Stomach (tissue), 9 donors: ENCODE measurements around the gene KRTCAP3. TPM values are rescaled to one million over a fixed set of nuclear protein-coding genes. Genes with fewer than 3 reads are reported as not detected.
A peak's percentile ranks its signal among the peaks of the same experiment; 100 is the strongest.

Experiments used
- DNase-seq, 2 donors: peaks; one replicate each; pipeline versions ENCODE4 v3.0.0 to v3.0.0-alpha.2; 2013 to 2019
- H3K27ac ChIP-seq, 5 donors: fragments of 200-600 bp in 4 of 5; sonication (generic) in 4 of 5; one replicate each; pipeline ENCODE4 v1.5.1; 2013 to 2019; ENCODE audit warnings: mild to moderate bottlenecking in 1 of 5, moderate library complexity in 1 of 5
- H3K27me3 ChIP-seq, 3 donors: fragments of 200-600 bp; sonication (generic); one replicate each; pipeline ENCODE4 v1.5.1; 2017 to 2019; ENCODE audit warnings: mixed run types in 1 of 3
- H3K36me3 ChIP-seq, 4 donors: fragments of 200-600 bp; sonication (generic); 1 replicate in 3 of 4; 2 replicates in 1 of 4; pipeline ENCODE4 v1.5.1; 2016 to 2019
- H3K4me1 ChIP-seq, 4 donors: fragments of 200-600 bp; sonication (generic); one replicate each; pipeline ENCODE4 v1.5.1; 2016 to 2019
- H3K4me3 ChIP-seq, 4 donors: fragments of 200-600 bp; sonication (generic) in 3 of 4; one replicate each; pipeline ENCODE4 v1.5.1; 2016 to 2019; ENCODE audit warnings: mild to moderate bottlenecking in 1 of 4
- H3K9me3 ChIP-seq, 4 donors: fragments of 200-600 bp; sonication (generic); one replicate each; pipeline ENCODE4 v1.5.1; 2016 to 2019
- EP300 ChIP-seq: sonication (generic); formaldehyde crosslinking; IDR thresholded peaks from one replicate; pipeline ENCODE4 v1.6.1; 2017; ENCODE audit warnings: antibody characterized with exemption
- POLR2A ChIP-seq, 4 donors: fragments of 450-650 bp; IDR thresholded peaks; one replicate each; pipeline ENCODE4 v1.6.1; 2016; ENCODE audit warnings: antibody characterized with exemption in 4 of 4, control low read depth in 2 of 4, mild to moderate bottlenecking in 1 of 4, moderate library complexity in 1 of 4
- POLR2AphosphoS5 ChIP-seq, 3 donors: sonication (generic); formaldehyde crosslinking; IDR thresholded peaks; one replicate each; pipeline ENCODE4 v1.6.1; 2016; ENCODE audit warnings: antibody characterized with exemption in 3 of 3
- WGBS, 5 donors: extraction: QIAGEN DNeasy Blood & Tissue Kit in 3 of 5; methylation state at CpG; one replicate each; pipeline versions ENCODE4 v1.1.5 to v1.1.7; 2013 to 2018; 5-methylcytosine and 5-hydroxymethylcytosine counted together
- intact Hi-C: fragments of 100-400 bp; cut with DNase I; formaldehyde crosslinking; loops from one replicate; pipeline ENCODE4 v1.15.1; 2023; ENCODE audit warnings: low total_unique reads
- polyA plus RNA-seq, 3 donors: library from polyadenylated mRNA; stranded (reverse); fragments of 200-250 nt; gene quantifications; one replicate each; pipeline ENCODE4 v1.2.3, GENCODE V29; 2013
- total RNA-seq, 5 donors: library from RNA; depleted of rRNA; stranded (reverse); fragments of >200 nt; gene quantifications; one replicate each; pipeline versions ENCODE4 v1.1.0 to v1.2.3, GENCODE V29; 2014 to 2016
- TF ChIP-seq, protein P1 (sequence below), 7 experiments: fragments of 450-650 bp in 4 of 7; fragments of 200-600 bp in 3 of 7; sonication (generic) in 3 of 7; IDR thresholded peaks; one replicate each; pipeline ENCODE4 v1.5.1; 2016 to 2019; ENCODE audit warnings: antibody characterized with exemption in 7 of 7, control low read depth in 2 of 7, mild to moderate bottlenecking in 1 of 7
- donor health status: healthy with polysubstance abuse.
- donor health status: Bipolar disorder and iron deficiency.
- donor health status: healthy.

Gene KRTCAP3
- total and polyA plus RNA-seq, 8 donors, result 16.5 to 140 (median 62.2) TPM; not detected in 1

DNA sequence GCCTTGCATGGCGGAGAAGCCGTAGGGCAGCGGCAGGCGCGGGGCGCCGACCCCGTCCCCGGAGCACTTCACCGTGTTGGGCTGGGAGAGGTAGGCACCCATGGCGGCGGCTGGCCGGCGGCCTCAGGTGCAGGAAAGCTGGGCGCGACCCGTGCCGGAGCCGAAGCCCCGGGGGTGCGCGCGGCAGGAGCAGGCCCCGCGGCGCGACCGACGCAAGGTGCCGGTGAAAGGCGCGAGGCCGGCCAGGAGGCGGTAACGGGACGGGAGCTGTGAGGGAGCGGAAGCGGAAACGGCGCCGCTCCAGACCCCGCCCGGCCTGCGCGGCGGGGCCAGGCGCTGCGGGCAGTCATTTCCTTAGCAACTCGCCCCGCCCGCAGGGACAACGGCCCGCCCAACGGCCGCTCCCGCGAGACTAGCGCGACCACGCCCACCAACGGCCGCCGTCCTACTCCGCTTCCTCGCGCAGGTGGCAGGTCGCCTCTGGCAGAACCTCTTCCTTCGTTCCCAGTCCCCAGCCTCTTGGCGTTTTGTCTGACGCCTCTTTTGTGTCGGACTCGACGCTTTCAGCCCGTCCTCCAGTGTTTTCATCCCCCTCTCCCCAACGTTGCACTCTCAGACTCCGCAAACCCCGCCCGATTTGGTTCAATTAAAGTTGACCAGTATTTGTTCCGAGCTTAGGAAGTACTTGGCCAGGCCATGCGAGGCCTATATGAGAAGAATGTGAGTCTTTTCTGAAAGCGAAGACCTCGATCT is 32.7 kb upstream of the KRTCAP3 start, which contains the start of gene PPM1G:
PPM1G (minus strand) TSS at position 271 of the 753 bp plus-strand sequence; CDS start at position 102, 169 bp downstream.
- H3K9me3 ChIP-seq, result no peaks in the 10 kb centered on the region
- WGBS, 5 donors, result 1% methylated on average over 29 to 82 of the region's 82 CpGs
- no peaks in the 10 kb centered on the region for H3K27me3 ChIP-seq
- peak; percentile 97 to 99 for DNase-seq
- peaks cover 5 to 9% (median 9%) of the 10 kb centered on the region in 4 donors for H3K36me3 ChIP-seq
- intact Hi-C loops, result no loop called here
- peak within 1 kb of the TSS; percentile 92 to 100 (median 97) for H3K4me3 ChIP-seq
- TF ChIP-seq, protein P1, sequence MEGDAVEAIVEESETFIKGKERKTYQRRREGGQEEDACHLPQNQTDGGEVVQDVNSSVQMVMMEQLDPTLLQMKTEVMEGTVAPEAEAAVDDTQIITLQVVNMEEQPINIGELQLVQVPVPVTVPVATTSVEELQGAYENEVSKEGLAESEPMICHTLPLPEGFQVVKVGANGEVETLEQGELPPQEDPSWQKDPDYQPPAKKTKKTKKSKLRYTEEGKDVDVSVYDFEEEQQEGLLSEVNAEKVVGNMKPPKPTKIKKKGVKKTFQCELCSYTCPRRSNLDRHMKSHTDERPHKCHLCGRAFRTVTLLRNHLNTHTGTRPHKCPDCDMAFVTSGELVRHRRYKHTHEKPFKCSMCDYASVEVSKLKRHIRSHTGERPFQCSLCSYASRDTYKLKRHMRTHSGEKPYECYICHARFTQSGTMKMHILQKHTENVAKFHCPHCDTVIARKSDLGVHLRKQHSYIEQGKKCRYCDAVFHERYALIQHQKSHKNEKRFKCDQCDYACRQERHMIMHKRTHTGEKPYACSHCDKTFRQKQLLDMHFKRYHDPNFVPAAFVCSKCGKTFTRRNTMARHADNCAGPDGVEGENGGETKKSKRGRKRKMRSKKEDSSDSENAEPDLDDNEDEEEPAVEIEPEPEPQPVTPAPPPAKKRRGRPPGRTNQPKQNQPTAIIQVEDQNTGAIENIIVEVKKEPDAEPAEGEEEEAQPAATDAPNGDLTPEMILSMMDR (IDR thresholded peaks at IDR 0.05), result peak in 1 of 7 experiments; percentile 8
- peak; percentile 1 to 91 (median 84) for TF ChIP-seq POLR2AphosphoS5 (IDR thresholded peaks at IDR 0.05)
- TF ChIP-seq EP300, result no peak
- peak in 1 of 4 donors; percentile 11 for TF ChIP-seq POLR2A (IDR thresholded peaks at IDR 0.05)
- H3K27ac ChIP-seq, result peak within 1 kb of the TSS; percentile 85 to 93 (median 91)
- peaks cover 13 to 42% (median 36%) of the 10 kb centered on the region in 4 donors for H3K4me1 ChIP-seq

DNA sequence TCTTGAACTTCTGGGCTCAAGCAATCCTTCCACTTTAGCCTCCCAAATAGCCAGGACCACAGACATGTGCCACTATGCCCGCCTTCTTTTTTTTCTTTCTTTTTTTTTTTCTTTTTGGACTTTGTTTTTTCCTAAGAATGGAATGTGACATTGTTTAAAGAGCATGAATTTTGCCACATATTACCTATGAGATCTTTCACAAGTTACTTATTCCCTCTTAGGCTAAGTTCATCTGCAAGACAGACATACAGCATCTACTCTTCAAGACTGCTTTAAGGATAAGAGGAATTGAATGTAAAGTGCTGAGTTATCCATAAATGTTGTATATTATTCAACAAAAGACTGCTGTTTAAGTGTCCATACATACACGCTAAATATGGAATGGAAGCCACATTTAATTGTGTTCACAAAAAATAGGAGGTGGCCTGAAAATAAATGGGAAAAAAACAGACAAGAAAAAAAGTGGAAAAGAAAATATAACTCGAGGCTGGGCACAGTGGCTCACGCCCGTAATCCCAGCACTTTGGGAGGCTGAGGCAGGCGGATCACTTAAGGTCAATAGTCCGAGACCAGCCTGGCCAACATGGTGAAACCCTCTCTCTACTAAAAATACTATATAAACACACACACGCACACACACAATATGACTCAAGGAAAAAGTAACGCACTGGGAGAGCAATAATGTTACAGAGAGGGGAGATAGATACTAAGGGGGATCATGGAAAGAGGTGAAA is 29.6 kb upstream of the KRTCAP3 start:
- Histone ChIP-seq H3K27ac (no peak overlapping the region), H3K27me3 (no peaks in the 10 kb centered on the region), H3K36me3 (no peaks in the 10 kb centered on the region), H3K4me3 (no peak overlapping the region), H3K9me3 (no peaks in the 10 kb centered on the region), H3K4me1 (peaks cover 3 to 19% (median 18%) of the 10 kb centered on the region in 4 donors)
- intact Hi-C loops, result no loop called here
- TF ChIP-seq POLR2AphosphoS5 (IDR thresholded peaks at IDR 0.05), result no peak
- no peak for TF ChIP-seq EP300
- TF ChIP-seq, protein P1 (IDR thresholded peaks at IDR 0.05), result no peak
- no peak for TF ChIP-seq POLR2A (IDR thresholded peaks at IDR 0.05)
- DNase-seq, result no peak
- 82 to 86% (median 84%) methylated on average over 9 of the region's 9 CpGs for WGBS, 5 donors

DNA sequence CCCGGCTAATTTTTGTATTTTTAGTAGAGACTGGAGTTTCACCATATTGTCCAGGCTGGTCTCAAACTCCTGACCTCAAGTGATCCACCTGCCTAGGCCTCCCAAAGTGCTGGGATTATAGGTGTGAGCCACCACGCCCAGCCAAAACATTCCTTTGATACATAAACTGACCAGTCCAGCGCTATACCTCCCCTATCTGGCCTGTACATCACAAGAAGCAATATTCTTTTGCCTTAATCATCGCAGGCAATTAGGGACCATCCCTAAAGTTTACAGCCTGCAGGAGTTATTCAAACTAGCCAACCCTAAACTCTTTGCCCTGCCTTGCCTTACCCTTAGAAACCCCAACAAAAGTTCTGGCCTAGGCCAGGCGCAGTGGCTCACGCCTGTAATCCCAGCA is 26.0 kb upstream of the KRTCAP3 start:
- no peak overlapping the region for H3K27ac ChIP-seq

DNA sequence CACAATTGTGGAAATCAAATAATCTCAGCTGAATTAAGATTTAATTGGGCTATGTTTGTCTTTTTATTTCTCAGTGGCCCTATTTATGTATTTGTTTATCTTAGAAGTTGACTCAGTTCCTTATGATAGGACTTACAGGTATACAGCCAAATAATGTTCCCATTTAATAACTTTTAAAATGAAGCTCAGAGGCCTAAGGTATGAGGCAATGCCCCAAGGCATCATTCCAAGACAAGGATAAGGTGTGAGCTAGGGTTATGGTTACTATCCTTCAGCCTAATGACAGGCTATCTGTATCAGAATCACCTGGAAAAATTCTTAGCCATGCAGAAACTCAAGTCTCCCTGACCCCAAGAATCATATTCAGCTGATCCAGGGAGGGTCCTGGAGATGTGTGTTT is 21.2 kb upstream of the KRTCAP3 start:
- Histone ChIP-seq H3K9me3 (no peaks in the 10 kb centered on the region), H3K36me3 (no peaks in the 10 kb centered on the region), H3K27me3 (no peaks in the 10 kb centered on the region), H3K4me3 (no peak overlapping the region), H3K4me1 (no peaks in the 10 kb centered on the region), H3K27ac (no peak overlapping the region)
- TF ChIP-seq POLR2AphosphoS5 (IDR thresholded peaks at IDR 0.05), result no peak
- TF ChIP-seq EP300, result no peak
- TF ChIP-seq, protein P1 (IDR thresholded peaks at IDR 0.05), result no peak
- intact Hi-C loops, result no loop called here
- DNase-seq, result no peak

More for the DNA sequence above, 26.0 kb upstream of the KRTCAP3 start:
- no peaks in the 10 kb centered on the region for H3K36me3 ChIP-seq
- no peaks in the 10 kb centered on the region for H3K9me3 ChIP-seq
- no peaks in the 10 kb centered on the region for H3K27me3 ChIP-seq
- intact Hi-C loops, result no loop called here
- 92 to 96% (median 93%) methylated on average over 6 of the region's 6 CpGs for WGBS, 5 donors
- H3K4me1 ChIP-seq, result no peaks in the 10 kb centered on the region
- DNase-seq, result no peak
- no peak overlapping the region for H3K4me3 ChIP-seq
- TF ChIP-seq, protein P1 (IDR thresholded peaks at IDR 0.05), result no peak
- TF ChIP-seq EP300 (no peak), POLR2A (IDR thresholded peaks at IDR 0.05) (no peak), POLR2AphosphoS5 (IDR thresholded peaks at IDR 0.05) (no peak)
